OCI-LY1 (cell line): ENCODE measurements around the gene SUGCT.

Experiments used
- EZH2 ChIP-seq: fragments of 200-600 bp; sonication (generic), shearing (Covaris generic); IDR thresholded peaks from 2 replicates; pipeline ENCODE4 v1.8.0; 2017; ENCODE audit warnings: borderline replicate concordance, mixed run types, mild to moderate bottlenecking, antibody characterized with exemption, low read length, moderate library complexity, mixed read lengths
- TF ChIP-seq, protein P1 (sequence below): fragments of 200-600 bp; sonication (generic), shearing (Covaris generic); IDR thresholded peaks from 2 replicates; pipeline ENCODE4 v1.5.1; 2017; ENCODE audit warnings: mild to moderate bottlenecking, antibody characterized with exemption, low read length, moderate library complexity, mixed read lengths

DNA sequence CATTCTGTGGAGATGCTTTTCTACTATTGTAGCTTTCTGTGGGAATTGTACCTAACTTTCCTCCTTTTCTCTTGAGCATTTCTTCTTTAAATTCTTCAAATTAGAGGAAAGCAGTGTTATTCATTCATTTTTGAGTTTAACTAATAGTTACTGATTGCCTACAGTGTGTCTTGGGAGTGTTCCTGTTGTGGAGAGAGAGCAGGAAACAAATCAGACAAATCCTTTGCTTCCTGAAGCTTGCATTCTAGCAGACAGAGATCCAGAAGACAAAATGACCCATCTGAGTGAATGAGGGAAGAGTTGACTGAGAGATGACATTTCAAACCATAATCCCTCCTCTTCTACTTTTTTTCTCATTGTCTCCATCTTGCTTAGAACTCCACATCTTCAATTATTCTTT, 170.4 kb downstream of the SUGCT start:
- TF ChIP-seq, protein P1, sequence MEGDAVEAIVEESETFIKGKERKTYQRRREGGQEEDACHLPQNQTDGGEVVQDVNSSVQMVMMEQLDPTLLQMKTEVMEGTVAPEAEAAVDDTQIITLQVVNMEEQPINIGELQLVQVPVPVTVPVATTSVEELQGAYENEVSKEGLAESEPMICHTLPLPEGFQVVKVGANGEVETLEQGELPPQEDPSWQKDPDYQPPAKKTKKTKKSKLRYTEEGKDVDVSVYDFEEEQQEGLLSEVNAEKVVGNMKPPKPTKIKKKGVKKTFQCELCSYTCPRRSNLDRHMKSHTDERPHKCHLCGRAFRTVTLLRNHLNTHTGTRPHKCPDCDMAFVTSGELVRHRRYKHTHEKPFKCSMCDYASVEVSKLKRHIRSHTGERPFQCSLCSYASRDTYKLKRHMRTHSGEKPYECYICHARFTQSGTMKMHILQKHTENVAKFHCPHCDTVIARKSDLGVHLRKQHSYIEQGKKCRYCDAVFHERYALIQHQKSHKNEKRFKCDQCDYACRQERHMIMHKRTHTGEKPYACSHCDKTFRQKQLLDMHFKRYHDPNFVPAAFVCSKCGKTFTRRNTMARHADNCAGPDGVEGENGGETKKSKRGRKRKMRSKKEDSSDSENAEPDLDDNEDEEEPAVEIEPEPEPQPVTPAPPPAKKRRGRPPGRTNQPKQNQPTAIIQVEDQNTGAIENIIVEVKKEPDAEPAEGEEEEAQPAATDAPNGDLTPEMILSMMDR = no peak
- no peak for TF ChIP-seq EZH2
